Hematopoietic multipotent progenitor cell treated with erythropoietin and hydrocortisone succinate and interleukin-3 and kit ligand, for 15 days (in vitro differentiated cells): ENCODE measurements around the gene RCOR1.

ENCODE experiments used
- DNase-seq: peaks from one replicate; pipeline ENCODE4 v3.0.0-alpha.2; 2015; ENCODE audit warnings: low spot score

The RCOR1 gene

GRCh38 chr14:102678394-102678793 is 85.9 kb downstream of the RCOR1 start:
- no peak for DNase-seq

GRCh38 chr14:102683399-102684297 is 91.2 kb downstream of the RCOR1 start:
- DNase-seq, result no peak

- no peak for DNase-seq
These were observed 91.8 kb downstream of the RCOR1 start for GRCh38 chr14:102684298-102684663.

- DNase-seq, result peak; percentile 36
These were observed 93.8 kb downstream of the RCOR1 start for GRCh38 chr14:102686196-102686801.

- no peak for DNase-seq
These were observed 95.8 kb downstream of the RCOR1 start for GRCh38 chr14:102688290-102688689.

- DNase-seq, result no peak
These were observed 98.2 kb downstream of the RCOR1 start for GRCh38 chr14:102690509-102691286.

GRCh38 chr14:102691763-102692162 is 99.3 kb downstream of the RCOR1 start:
- no peak for DNase-seq

GRCh38 chr14:102692334-102692733 is 99.9 kb downstream of the RCOR1 start:
- no peak for DNase-seq

- no peak for DNase-seq
These were observed 100.7 kb downstream of the RCOR1 start for GRCh38 chr14:102693006-102693755.

- DNase-seq, result peak; percentile 81
These were observed 102.2 kb downstream of the RCOR1 start for GRCh38 chr14:102694530-102695166.

- no peak for DNase-seq
These were observed 102.7 kb downstream of the RCOR1 start for GRCh38 chr14:102695167-102695555.

GRCh38 chr14:102696332-102696731 is 103.9 kb downstream of the RCOR1 start:
- no peak for DNase-seq

GRCh38 chr14:102696856-102697495 is 104.5 kb downstream of the RCOR1 start:
- DNase-seq, result no peak

- no peak for DNase-seq
These were observed 105.1 kb downstream of the RCOR1 start for GRCh38 chr14:102697501-102697900.

GRCh38 chr14:102699416-102700110 is 107.1 kb downstream of the RCOR1 start:
- DNase-seq, result no peak

GRCh38 chr14:102708494-102708893 is 116.0 kb downstream of the RCOR1 start:
- DNase-seq, result no peak

GRCh38 chr14:102711207-102711606 is 118.8 kb downstream of the RCOR1 start:
- no peak for DNase-seq

- no peak for DNase-seq
These were observed 119.5 kb downstream of the RCOR1 start for GRCh38 chr14:102711946-102712345.

- no peak for DNase-seq
These were observed 124.8 kb downstream of the RCOR1 start for GRCh38 chr14:102717276-102717675.

GRCh38 chr14:102722646-102723045 is 130.2 kb downstream of the RCOR1 start:
- DNase-seq, result no peak
